Adipocyte (in vitro differentiated cells): ENCODE measurements around the gene CFAP210.

Experiments
- DNase-seq: peaks from one replicate; pipeline ENCODE4 v3.0.0-alpha.2; 2015; ENCODE audit warnings: low read depth
- H3K27me3 ChIP-seq: replicated peaks from 2 replicates; pipeline ENCODE4 v1.7.0; 2013; ENCODE audit warnings: mild to moderate bottlenecking, low read length, moderate library complexity; ENCODE audit not compliant: control insufficient read depth, insufficient read depth
- H3K36me3 ChIP-seq: 2 replicates; pipeline ENCODE4 v1.7.0; 2013; ENCODE audit warnings: low read length, mild to moderate bottlenecking, moderate library complexity; ENCODE audit not compliant: control insufficient read depth, insufficient read depth, severe bottlenecking
- H3K4me1 ChIP-seq: 2 replicates; pipeline ENCODE4 v1.7.0; 2013; ENCODE audit warnings: mild to moderate bottlenecking, low read length, moderate library complexity; ENCODE audit not compliant: control insufficient read depth, insufficient read depth
- H3K4me3 ChIP-seq: 2 replicates; pipeline ENCODE4 v1.7.0; 2013; ENCODE audit warnings: mild to moderate bottlenecking, low read length, moderate library complexity
- H3K9ac ChIP-seq: 2 replicates; pipeline ENCODE4 v1.7.0; 2013; ENCODE audit warnings: mild to moderate bottlenecking, low read length, moderate library complexity
- H3K9me3 ChIP-seq: 2 replicates; pipeline ENCODE4 v1.7.0; 2013; ENCODE audit warnings: mild to moderate bottlenecking, low read length, moderate library complexity; ENCODE audit not compliant: control insufficient read depth

The CFAP210 gene, protein sequence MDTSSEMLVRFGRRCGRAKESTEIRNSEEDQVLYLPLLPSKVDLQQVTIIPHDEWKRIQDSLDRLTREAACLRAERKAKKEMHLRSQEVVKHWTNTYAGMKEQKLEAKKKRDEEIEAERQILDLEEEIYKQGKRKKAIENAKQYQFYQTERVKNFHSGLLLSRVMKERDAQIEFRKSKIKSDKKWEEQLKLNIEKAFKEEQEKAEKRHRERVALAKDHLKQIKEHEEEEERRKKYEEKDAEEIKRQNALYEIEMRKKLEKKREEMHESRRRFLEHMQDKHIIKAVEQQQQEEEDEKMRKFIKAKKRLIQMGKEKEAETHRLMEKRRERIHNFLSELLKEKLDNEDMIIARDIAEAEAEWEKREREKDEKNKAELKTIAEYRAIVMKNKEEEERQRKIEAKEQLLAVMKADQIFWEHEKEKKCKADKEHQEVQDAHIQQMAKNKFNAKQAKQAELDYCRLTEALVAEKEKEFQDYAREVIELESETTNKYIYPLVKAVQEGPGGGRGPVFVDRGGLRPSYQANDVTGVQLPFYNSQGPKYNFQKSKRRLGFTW

DNA sequence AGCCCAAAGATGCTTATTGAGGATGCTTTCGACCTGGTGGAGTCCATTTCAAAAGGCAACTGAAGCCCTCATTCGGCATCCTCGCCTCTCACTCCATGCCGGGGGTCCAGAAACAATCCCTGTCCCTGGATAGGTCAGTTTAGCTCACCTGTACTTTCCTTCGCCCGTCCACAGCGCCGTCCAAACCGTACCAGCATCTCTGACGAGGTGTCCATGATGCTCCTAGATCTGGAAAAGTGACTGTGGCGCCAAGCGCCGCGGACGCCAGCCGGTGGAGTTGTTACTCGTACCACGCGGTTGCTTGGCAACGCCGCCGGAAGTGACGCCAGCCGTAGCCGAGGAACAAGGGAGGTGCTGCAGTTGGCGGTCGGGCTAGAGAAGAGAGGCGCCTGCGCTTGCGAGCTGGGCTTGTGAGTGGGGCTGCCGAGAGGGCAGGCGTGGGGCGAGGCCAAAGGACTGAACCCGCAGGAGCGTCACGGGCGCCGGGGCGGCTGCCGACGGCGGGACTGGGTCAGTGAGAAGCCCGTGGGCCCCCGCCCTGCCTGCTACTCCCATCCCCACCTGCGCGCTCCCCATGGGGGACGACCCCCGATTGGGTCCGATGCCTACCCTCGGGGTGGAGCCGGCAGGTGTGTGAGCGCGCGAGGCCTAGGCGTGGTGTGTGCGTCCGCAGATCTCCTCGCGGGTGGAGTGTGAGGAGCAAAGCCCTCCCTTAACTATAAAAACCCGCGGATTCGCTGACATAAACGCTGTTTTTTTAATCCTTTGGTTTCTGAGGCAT, at the start of gene CFAP210, which contains the start of gene PHOSPHO2:
CFAP210 (minus strand) TSS at position 293 of the 781 bp plus-strand sequence; CDS start at position 215, 78 bp downstream.
PHOSPHO2 (plus strand) TSS at position 357 of the 781 bp plus-strand sequence. CDS start 6,503 bp downstream, outside the sequence.
- Histone ChIP-seq H3K27me3 (no peaks in the 10 kb centered on the region), H3K9ac (peak within 1 kb of the TSS; percentile 87), H3K9me3 (no peaks in the 10 kb centered on the region), H3K4me1 (peaks cover 27% of the 10 kb centered on the region), H3K36me3 (peaks cover 5% of the 10 kb centered on the region), H3K4me3 (peak within 1 kb of the TSS; percentile 83)
- DNase-seq = peak; percentile 99

- no peaks in the 10 kb centered on the region for H3K4me1 ChIP-seq
- no peaks in the 10 kb centered on the region for H3K27me3 ChIP-seq
- no peak for DNase-seq
- H3K36me3 ChIP-seq = no peaks in the 10 kb centered on the region
- H3K9me3 ChIP-seq = no peaks in the 10 kb centered on the region
- H3K9ac ChIP-seq = no peak overlapping the region
- no peak overlapping the region for H3K4me3 ChIP-seq
Measured at GRCh38 chr2:169743549-169743948, 49.3 kb upstream of the CFAP210 start.

DNA sequence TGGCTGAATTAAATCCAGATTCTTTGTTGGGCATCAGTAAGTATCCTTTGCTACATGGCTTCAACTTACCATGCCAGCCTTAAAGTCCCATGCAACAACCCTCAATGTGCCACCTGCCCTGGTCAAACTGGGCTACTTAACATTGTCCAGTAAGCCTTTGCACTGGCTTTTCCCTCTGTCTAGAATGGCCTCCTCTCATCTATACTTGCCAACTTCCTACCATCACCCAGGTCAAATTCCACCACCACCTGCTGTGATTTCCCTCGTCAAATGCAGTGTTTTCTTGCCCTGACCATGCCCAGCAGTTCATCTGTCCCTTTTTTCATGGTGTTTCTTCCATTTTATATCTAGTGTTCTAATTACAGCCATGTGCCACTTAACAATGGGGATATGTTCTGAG, 45.1 kb upstream of the CFAP210 start:
- peaks cover 9% of the 10 kb centered on the region for H3K27me3 ChIP-seq
- no peak overlapping the region for H3K4me3 ChIP-seq
- no peak for DNase-seq
- no peaks in the 10 kb centered on the region for H3K9me3 ChIP-seq
- H3K9ac ChIP-seq = no peak overlapping the region
- H3K4me1 ChIP-seq = no peaks in the 10 kb centered on the region
- H3K36me3 ChIP-seq = no peaks in the 10 kb centered on the region

GRCh38 chr2:169738566-169739229, 44.5 kb upstream of the CFAP210 start:
- H3K4me1 ChIP-seq = no peaks in the 10 kb centered on the region
- H3K4me3 ChIP-seq = no peak overlapping the region
- no peaks in the 10 kb centered on the region for H3K36me3 ChIP-seq
- DNase-seq = no peak
- H3K9ac ChIP-seq = no peak overlapping the region
- H3K27me3 ChIP-seq = peaks cover 9% of the 10 kb centered on the region
- H3K9me3 ChIP-seq = no peaks in the 10 kb centered on the region

GRCh38 chr2:169736902-169737301, 42.7 kb upstream of the CFAP210 start:
- DNase-seq = no peak
- no peaks in the 10 kb centered on the region for H3K36me3 ChIP-seq
- H3K9me3 ChIP-seq = no peaks in the 10 kb centered on the region
- H3K4me3 ChIP-seq = no peak overlapping the region
- H3K4me1 ChIP-seq = no peaks in the 10 kb centered on the region
- H3K27me3 ChIP-seq = peaks cover 9% of the 10 kb centered on the region
- H3K9ac ChIP-seq = no peak overlapping the region

- Histone ChIP-seq H3K4me1 (no peaks in the 10 kb centered on the region), H3K4me3 (no peak overlapping the region), H3K27me3 (peaks cover 9% of the 10 kb centered on the region), H3K9me3 (no peaks in the 10 kb centered on the region), H3K9ac (no peak overlapping the region), H3K36me3 (no peaks in the 10 kb centered on the region)
- DNase-seq = no peak
Measured at GRCh38 chr2:169735623-169736022, 41.4 kb upstream of the CFAP210 start.

DNA sequence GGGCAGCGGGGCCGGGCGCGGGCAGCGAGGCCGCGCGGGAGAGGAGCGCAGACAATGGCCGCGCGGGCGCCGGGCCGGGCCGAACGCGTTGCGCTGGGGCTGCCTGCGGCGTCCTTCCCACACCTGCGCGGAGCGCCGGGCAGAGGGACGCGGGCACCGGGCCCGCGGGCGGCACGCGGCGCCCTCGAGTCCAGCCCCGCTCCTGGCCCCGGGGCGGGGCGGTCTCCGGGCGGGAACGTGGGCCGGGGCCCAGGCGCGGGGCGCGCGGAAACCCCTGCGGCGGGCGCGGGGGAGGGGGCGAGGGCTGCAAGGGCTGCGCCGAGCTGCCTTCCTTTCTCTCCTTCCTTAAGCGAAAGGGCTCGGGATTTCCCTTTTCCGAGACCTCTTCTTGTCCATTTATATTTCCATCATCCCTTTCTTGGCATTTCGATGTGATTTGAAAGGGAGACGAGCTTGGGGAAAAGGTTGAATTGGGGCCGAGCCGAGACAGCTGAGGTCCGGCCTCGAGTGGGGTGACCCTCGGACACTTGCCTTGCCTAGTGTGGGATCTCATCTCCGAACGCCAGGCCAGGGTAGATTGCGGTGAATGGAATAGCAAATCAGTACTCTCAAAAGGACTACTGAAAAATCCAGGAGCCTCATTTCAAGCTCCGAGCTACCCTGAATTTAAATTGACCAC, 40.1 kb upstream of the CFAP210 start:
- H3K36me3 ChIP-seq = no peaks in the 10 kb centered on the region
- H3K9ac ChIP-seq = no peak overlapping the region
- peaks cover 9% of the 10 kb centered on the region for H3K27me3 ChIP-seq
- peak; percentile 65 for DNase-seq
- no peaks in the 10 kb centered on the region for H3K9me3 ChIP-seq
- H3K4me1 ChIP-seq = no peaks in the 10 kb centered on the region
- peak overlapping the region; percentile 82 for H3K4me3 ChIP-seq

- H3K36me3 ChIP-seq = no peaks in the 10 kb centered on the region
- no peaks in the 10 kb centered on the region for H3K4me1 ChIP-seq
- H3K9me3 ChIP-seq = no peaks in the 10 kb centered on the region
- no peak for DNase-seq
- H3K27me3 ChIP-seq = peaks cover 9% of the 10 kb centered on the region
- no peak overlapping the region for H3K9ac ChIP-seq
- H3K4me3 ChIP-seq = peak overlapping the region; percentile 82
Measured at GRCh38 chr2:169732583-169733358, 38.6 kb upstream of the CFAP210 start.

GRCh38 chr2:169732075-169732474, 37.9 kb upstream of the CFAP210 start:
- no peak overlapping the region for H3K4me3 ChIP-seq
- H3K9me3 ChIP-seq = no peaks in the 10 kb centered on the region
- no peak overlapping the region for H3K9ac ChIP-seq
- peaks cover 9% of the 10 kb centered on the region for H3K27me3 ChIP-seq
- H3K36me3 ChIP-seq = no peaks in the 10 kb centered on the region
- DNase-seq = no peak
- no peaks in the 10 kb centered on the region for H3K4me1 ChIP-seq

DNA sequence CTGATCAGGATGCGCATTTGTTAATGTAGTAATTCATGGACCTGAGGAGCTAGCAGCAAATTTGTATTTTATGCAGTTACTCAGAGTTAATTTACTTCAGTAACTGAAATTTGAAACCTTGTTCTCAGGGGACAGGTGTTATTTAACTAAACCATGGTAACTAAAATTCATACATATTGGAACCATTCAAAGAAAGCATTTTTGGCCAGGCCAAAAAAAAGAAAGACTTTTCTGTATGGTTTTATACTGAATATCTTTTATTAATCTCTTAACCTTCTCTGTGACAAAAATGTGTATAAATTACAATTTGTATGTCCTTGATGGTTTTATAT, 35.0 kb upstream of the CFAP210 start:
- Histone ChIP-seq H3K27me3 (no peaks in the 10 kb centered on the region), H3K36me3 (no peaks in the 10 kb centered on the region), H3K9me3 (no peaks in the 10 kb centered on the region), H3K4me1 (no peaks in the 10 kb centered on the region), H3K9ac (no peak overlapping the region), H3K4me3 (no peak overlapping the region)
- DNase-seq = no peak
